Measurements from ENCODE around the gene ITGB6. TPM values are rescaled to one million over a fixed set of nuclear protein-coding genes. Genes with fewer than 3 reads are reported as not detected.

The ITGB6 gene
- total and polyA plus RNA-seq, 2 of the 4 experiments (the other 2 are of a cell fraction), result under 0.01 TPM; not detected in 1

- Histone ChIP-seq H4K5ac (ENCODE audit: low read depth, low read length) (no peak overlapping the region), H2AK5ac (ENCODE audit: low read depth, low read length) (no peak overlapping the region), H3K4me2 (ENCODE audit: low read depth, low read length) (no peak overlapping the region), H3K4ac (ENCODE audit: low read depth, low read length) (no peak overlapping the region), H3K18ac (ENCODE audit: low read depth, low read length) (no peak overlapping the region), H3K56ac (ENCODE audit: extremely low read depth, insufficient read depth, low read length) (no peak overlapping the region), H2BK20ac (ENCODE audit: low read depth, low read length) (no peak overlapping the region), H4K20me1 (ENCODE audit: insufficient read depth, low read length) (no peaks in the 10 kb centered on the region), H3K9me1 (ENCODE audit: insufficient read depth, low read length) (no peaks in the 10 kb centered on the region; the same call in 1 of the 2 replicates), H3K36me3 (ENCODE audit: control insufficient read depth, insufficient read depth, low read length) (no peaks in the 10 kb centered on the region), H3K4me3 (ENCODE audit: insufficient read depth, low read depth, low read length) (no peak overlapping the region), H2BK15ac (ENCODE audit: low read depth, low read length) (no peak overlapping the region), H3K27me3 (ENCODE audit: control insufficient read depth, insufficient read depth, low read length) (peaks cover 10% of the 10 kb centered on the region), H3K79me1 (ENCODE audit: low read depth in 1 of 2, low read length in 2 of 2) (no peaks in the 10 kb centered on the region), H3K14ac (replicated peaks; ENCODE audit: low read depth, low read length) (no peak overlapping the region), H3K9ac (ENCODE audit: low read depth, low read length) (no peak overlapping the region), H2BK5ac (ENCODE audit: low read depth, low read length, poor library complexity, severe bottlenecking) (no peak overlapping the region), H3K4me1 (ENCODE audit: control insufficient read depth, insufficient read depth, low read length) (no peaks in the 10 kb centered on the region), H2AFZ (replicated peaks; ENCODE audit: low read length, poor library complexity) (no peak overlapping the region), H4K8ac (ENCODE audit: low read depth in 2 of 2, low read length in 2 of 2) (no peak overlapping the region), H3K27ac (ENCODE audit: insufficient read depth, low read length) (no peak overlapping the region), H3K9me3 (ENCODE audit: control insufficient read depth, insufficient read depth, low read length) (no peaks in the 10 kb centered on the region), H2AK9ac (replicated peaks; ENCODE audit: low read depth, low read length, poor library complexity) (no peak overlapping the region), H3K23ac (ENCODE audit: low read depth, low read length) (no peak overlapping the region), H4K91ac (ENCODE audit: insufficient read depth, low read depth, low read length) (no peak overlapping the region), H2BK120ac (ENCODE audit: low read depth, low read length) (no peak overlapping the region)
- ATAC-seq (ENCODE audit: low read depth) (peak; percentile 32; the same call in 1 of the 2 replicates), DNase-seq (no peak)
- ChIA-PET CTCF (interaction anchor here (1.3 kb wide), 1 partner anchor 12 kb away, joined by 4 read pairs; no protein-coding TSS in a partner anchor), POLR2A (ENCODE audit: unreplicated experiment) (no interaction called here)
- dilution Hi-C loops (cut with HindIII; ENCODE audit: low sequenced_read_pairs, unreplicated experiment) (no loop called here), intact Hi-C loops (cut with micrococcal nuclease) (no loop called here), in situ Hi-C loops (cut with MboI; ENCODE audit: low sequenced_read_pairs) (no loop called here)
- TF ChIP-seq RCOR1 (IDR thresholded peaks at IDR 0.05; ENCODE audit: insufficient replicate concordance, low read length) (no peak), MAZ (IDR thresholded peaks at IDR 0.05; ENCODE audit: borderline replicate concordance, low read depth, low read length) (no peak), ELK1 (IDR thresholded peaks at IDR 0.05; ENCODE audit: borderline replicate concordance, low read depth, low read length) (no peak), SMC3 (IDR thresholded peaks at IDR 0.05; ENCODE audit: low read depth, low read length) (no peak), RAD21 (IDR thresholded peaks at IDR 0.05; ENCODE audit: low read length) (no peak), MAFK (IDR thresholded peaks at IDR 0.05; ENCODE audit: low read depth, low read length) (no peak), POLR2A (IDR thresholded peaks at IDR 0.05; ENCODE audit: low read depth, low read length) (no peak), NFE2L2 (IDR thresholded peaks at IDR 0.05; ENCODE audit: low read depth, low read length) (no peak)
- BruUV-seq (replicated peaks), result no TSS peak
- 80% methylated on average over 1 of the region's 3 CpGs; no CpG with 5 or more reads in 1 of the 2 experiments for WGBS, 2 experiments (ENCODE audit: extremely low coverage in 2 of 2, insufficient read length in 1 of 2)
Observed at GRCh38 chr2:160051371-160051800, 148.7 kb downstream of the ITGB6 start.
